ENCODE measurements around the gene ROR1.

GRCh38 chr1:64095832-64096231 is 322.0 kb downstream of the ROR1 start:
- TF ChIP-seq CTCF (IDR thresholded peaks at IDR 0.05 in 2 of 3, conservative IDR thresholded peaks at IDR 0.05 in 1 of 3; ENCODE audit: control insufficient read depth in 2 of 3, extremely low read depth in 1 of 3, insufficient read depth in 1 of 3, low read depth in 3 of 3, low read length in 3 of 3), result no peak
- TF ChIP-seq CBFB (IDR thresholded peaks at IDR 0.05; ENCODE audit: low read depth), result no peak
- TF ChIP-seq NFIC (IDR thresholded peaks at IDR 0.05; ENCODE audit: low read depth, low read length), result no peak
- TF ChIP-seq E2F4 (IDR thresholded peaks at IDR 0.05; ENCODE audit: low read depth, low read length), result no peak
- TF ChIP-seq TAF1 (IDR thresholded peaks at IDR 0.05; ENCODE audit: borderline replicate concordance, low read depth, low read length), result no peak
- TF ChIP-seq NFYB (IDR thresholded peaks at IDR 0.05; ENCODE audit: insufficient read depth, low read depth, low read length), result no peak
- TF ChIP-seq POLR2A (IDR thresholded peaks at IDR 0.05; ENCODE audit: low read depth, low read length), result no peak
- no peak for TF ChIP-seq MAX (IDR thresholded peaks at IDR 0.05; ENCODE audit: low read depth, low read length)
- no peak for TF ChIP-seq EZH2 (IDR thresholded peaks at IDR 0.05; ENCODE audit: borderline replicate concordance, control insufficient read depth, low read depth, low read length)
- TF ChIP-seq ZNF274 (IDR thresholded peaks at IDR 0.05; ENCODE audit: insufficient read depth, insufficient read length), result no peak
- no peak for TF ChIP-seq BACH1 (IDR thresholded peaks at IDR 0.05; ENCODE audit: borderline replicate concordance)
- no peak for TF ChIP-seq CUX1 (IDR thresholded peaks at IDR 0.05; ENCODE audit: insufficient replicate concordance, low read depth, low read length)
- no peak for TF ChIP-seq RUNX3 (IDR thresholded peaks at IDR 0.05; ENCODE audit: low read length)
